DND-41 (cell line): Measurements from ENCODE around the gene IL1RL2.

ENCODE experiments used
- EZH2 ChIP-seq: IDR thresholded peaks from 3 replicates; pipeline ENCODE4 v1.6.1; 2012; ENCODE audit warnings: borderline replicate concordance, low read depth, mild to moderate bottlenecking, moderate library complexity, low read length, inconsistent platforms; ENCODE audit not compliant: severe bottlenecking
- TF ChIP-seq, protein P1 (sequence below): IDR thresholded peaks from 2 replicates; pipeline ENCODE4 v1.5.1; 2012; ENCODE audit warnings: borderline replicate concordance, low read length, moderate library complexity, mild to moderate bottlenecking; ENCODE audit not compliant: poor library complexity, severe bottlenecking; ENCODE audit errors: extremely low read depth

DNA sequence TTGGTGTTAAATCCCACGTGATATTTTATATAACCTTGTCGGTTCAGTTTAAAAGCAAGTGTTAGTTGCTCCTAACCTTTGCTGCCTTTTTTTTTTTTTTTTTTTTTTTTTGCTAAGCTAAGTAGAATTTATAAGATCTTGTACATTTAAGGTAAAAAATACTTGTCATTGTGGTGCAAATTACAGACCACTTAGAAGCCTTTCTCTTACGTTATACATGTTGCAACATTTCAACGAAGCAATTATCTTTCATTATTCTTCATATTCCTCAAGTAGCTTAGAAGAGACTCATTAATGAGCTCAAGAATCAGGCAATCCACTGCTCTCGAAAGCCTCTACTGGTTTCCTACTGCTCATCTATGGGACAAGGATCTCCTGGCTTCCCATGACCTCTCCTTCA, 14.9 kb upstream of the IL1RL2 start:
- TF ChIP-seq, protein P1, sequence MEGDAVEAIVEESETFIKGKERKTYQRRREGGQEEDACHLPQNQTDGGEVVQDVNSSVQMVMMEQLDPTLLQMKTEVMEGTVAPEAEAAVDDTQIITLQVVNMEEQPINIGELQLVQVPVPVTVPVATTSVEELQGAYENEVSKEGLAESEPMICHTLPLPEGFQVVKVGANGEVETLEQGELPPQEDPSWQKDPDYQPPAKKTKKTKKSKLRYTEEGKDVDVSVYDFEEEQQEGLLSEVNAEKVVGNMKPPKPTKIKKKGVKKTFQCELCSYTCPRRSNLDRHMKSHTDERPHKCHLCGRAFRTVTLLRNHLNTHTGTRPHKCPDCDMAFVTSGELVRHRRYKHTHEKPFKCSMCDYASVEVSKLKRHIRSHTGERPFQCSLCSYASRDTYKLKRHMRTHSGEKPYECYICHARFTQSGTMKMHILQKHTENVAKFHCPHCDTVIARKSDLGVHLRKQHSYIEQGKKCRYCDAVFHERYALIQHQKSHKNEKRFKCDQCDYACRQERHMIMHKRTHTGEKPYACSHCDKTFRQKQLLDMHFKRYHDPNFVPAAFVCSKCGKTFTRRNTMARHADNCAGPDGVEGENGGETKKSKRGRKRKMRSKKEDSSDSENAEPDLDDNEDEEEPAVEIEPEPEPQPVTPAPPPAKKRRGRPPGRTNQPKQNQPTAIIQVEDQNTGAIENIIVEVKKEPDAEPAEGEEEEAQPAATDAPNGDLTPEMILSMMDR: no peak
- no peak for TF ChIP-seq EZH2
